BJ (cell line): ENCODE data around the gene CYB5R3. TPM values are rescaled to one million over a fixed set of nuclear protein-coding genes. Genes with fewer than 3 reads are reported as not detected.

Experiments used
- CTCF ChIA-PET: fragments of 350-600 bp; formaldehyde crosslinking; extraction: SDS; loops from one replicate; lab custom pipeline; 2021; ENCODE audit warnings: antibody characterized with exemption, inconsistent platforms; lab: Yijun Ruan, JAX
- POLR2A ChIA-PET: fragments of 300-600 bp; sonication (Branson Sonifier 250); formaldehyde crosslinking; extraction: SDS; loops from one replicate; lab custom pipeline; 2021; ENCODE audit warnings: antibody characterized with exemption; lab: Charles Lee
- DNase-seq: peaks from one replicate; pipeline ENCODE4 v3.0.0-alpha.2; 2011; ENCODE audit warnings: low read depth
- H3K27me3 ChIP-seq: 2 replicates; pipeline ENCODE4 v1.6.0; 2011; ENCODE audit warnings: low read length; ENCODE audit not compliant: control insufficient read depth, insufficient read depth
- H3K36me3 ChIP-seq: 2 replicates; pipeline ENCODE4 v1.5.1; 2011; ENCODE audit warnings: low read length; ENCODE audit not compliant: control insufficient read depth, insufficient read depth
- H3K4me3 ChIP-seq: 2 replicates; pipeline ENCODE4 v1.5.1; 2011; ENCODE audit warnings: low read depth, mild to moderate bottlenecking, control low read depth, low read length
- CTCF ChIP-seq: IDR thresholded peaks from 2 replicates; pipeline ENCODE4 v1.5.1; 2011; ENCODE audit warnings: low read depth, mild to moderate bottlenecking, control low read depth, inconsistent platforms, low read length, moderate library complexity; ENCODE audit not compliant: insufficient read depth
- polyA plus RNA-seq: library from polyadenylated mRNA; depleted of rRNA; stranded (reverse); fragments of >200 nt; gene quantifications from 2 replicates; pipeline ENCODE4 v1.2.3, GENCODE V29; 2011

The CYB5R3 gene
- polyA plus RNA-seq, 1 experiment: 418 TPM

- CTCF ChIA-PET: interaction anchor here (0.7 to 1.8 kb wide), 3 partner anchors 8 to 176 kb away, joined by 3 to 6 read pairs (median 4); no protein-coding TSS in a partner anchor
- POLR2A ChIA-PET: no interaction called here
- peaks cover 1% of the 10 kb centered on the region; the same call in 1 of the 2 replicates for H3K36me3 ChIP-seq
- H3K27me3 ChIP-seq: no peaks in the 10 kb centered on the region
- no peak for TF ChIP-seq CTCF
- no peak overlapping the region for H3K4me3 ChIP-seq
- DNase-seq: no peak
Observed at GRCh38 chr22:42643634-42644421, 5.4 kb downstream of the CYB5R3 start.

- TF ChIP-seq CTCF: no peak
- CTCF ChIA-PET: interaction anchor here (0.6 to 1.7 kb wide), 2 partner anchors 21 to 24 kb away, joined by 4 read pairs; no protein-coding TSS in a partner anchor
- POLR2A ChIA-PET: no interaction called here
- no peaks in the 10 kb centered on the region for H3K27me3 ChIP-seq
- H3K36me3 ChIP-seq: peaks cover 1% of the 10 kb centered on the region; the same call in 1 of the 2 replicates
- H3K4me3 ChIP-seq: no peak overlapping the region
- no peak for DNase-seq
Observed at GRCh38 chr22:42642806-42643633, 6.2 kb downstream of the CYB5R3 start.

GRCh38 chr22:42641801-42642413, 7.3 kb downstream of the CYB5R3 start:
- CTCF ChIA-PET: interaction anchor here (1.7 kb wide), 1 partner anchor 20 kb away, joined by 4 read pairs; no protein-coding TSS in a partner anchor
- DNase-seq: no peak
- no peaks in the 10 kb centered on the region for H3K27me3 ChIP-seq
- no peak for TF ChIP-seq CTCF
- H3K4me3 ChIP-seq: no peak overlapping the region
- POLR2A ChIA-PET: no interaction called here
- H3K36me3 ChIP-seq: peaks cover 1% of the 10 kb centered on the region; the same call in 1 of the 2 replicates

GRCh38 chr22:42639541-42640241, 9.5 kb downstream of the CYB5R3 start:
- ChIA-PET POLR2A (no interaction called here), CTCF (interaction anchor here (1.2 kb wide), 2 partner anchors 18 to 19 kb away, joined by 5 to 8 read pairs; no protein-coding TSS in a partner anchor)
- Histone ChIP-seq H3K4me3 (no peak overlapping the region), H3K27me3 (no peaks in the 10 kb centered on the region), H3K36me3 (peaks cover 3% of the 10 kb centered on the region)
- no peak for DNase-seq
- no peak for TF ChIP-seq CTCF
